GM12878 (cell line): ENCODE data around the gene PRR29. TPM values are rescaled to one million over a fixed set of nuclear protein-coding genes. Genes with fewer than 3 reads are reported as not detected.
A peak's percentile ranks its signal among the peaks of the same experiment; 100 is the strongest.

Source experiments
- ASH2L ChIP-seq: fragments of 300-600, 200-600 bp; sonication (generic); IDR thresholded peaks from 2 replicates; pipeline ENCODE4 v1.6.1; 2017; ENCODE audit warnings: low read depth, mild to moderate bottlenecking, borderline replicate concordance
- BHLHE40 ChIP-seq, 2 experiments: fragments of 450-650 bp in 1 of 2; IDR thresholded peaks; 2 replicates each; pipeline ENCODE4 v1.6.1; 2011 to 2017; ENCODE audit warnings: low read depth in 2 of 2, borderline replicate concordance in 1 of 2, improper control_type of control experiment in 1 of 2, low read length in 1 of 2, mild to moderate bottlenecking in 1 of 2
- CEBPB ChIP-seq, 2 experiments: fragments of 150-350 bp in 1 of 2; IDR thresholded peaks; 2 replicates each; pipeline ENCODE4 v1.6.1; 2012 to 2014; ENCODE audit warnings: low read depth in 2 of 2, low read length in 2 of 2, borderline replicate concordance in 1 of 2, inconsistent platforms in 1 of 2
- CHD4 ChIP-seq: fragments of 200-600 bp; sonication (generic); IDR thresholded peaks from 2 replicates; pipeline ENCODE4 v1.6.1; 2016; ENCODE audit warnings: mild to moderate bottlenecking
- CREB1 ChIP-seq: IDR thresholded peaks from 2 replicates; pipeline ENCODE4 v1.6.1; 2012; ENCODE audit warnings: low read depth, mild to moderate bottlenecking, inconsistent platforms
- E2F8 ChIP-seq: fragments of 450-650 bp; IDR thresholded peaks from 2 replicates; pipeline ENCODE4 v1.6.1; 2018; ENCODE audit warnings: mild to moderate bottlenecking, low read depth, moderate library complexity; ENCODE audit not compliant: partially characterized antibody
- EZH2 ChIP-seq: IDR thresholded peaks from 2 replicates; pipeline ENCODE4 v1.6.1; 2012; ENCODE audit warnings: low read depth, mild to moderate bottlenecking, control low read depth, inconsistent platforms, low read length, borderline replicate concordance; ENCODE audit not compliant: control insufficient read depth
- HDAC6 ChIP-seq: fragments of 200-600 bp; sonication (generic); IDR thresholded peaks from one replicate; pipeline ENCODE4 v1.8.0; 2017; ENCODE audit warnings: antibody characterized with exemption; ENCODE audit not compliant: unreplicated experiment
- IKZF2 ChIP-seq, 2 experiments: fragments of 450-650 bp; IDR thresholded peaks; 2 replicates each; pipeline ENCODE4 v1.6.1; 2017; ENCODE audit warnings: mild to moderate bottlenecking in 2 of 2, moderate library complexity in 2 of 2
- MEF2B ChIP-seq: fragments of 450-650 bp; IDR thresholded peaks from 2 replicates; pipeline ENCODE4 v1.6.1; 2018; ENCODE audit warnings: mild to moderate bottlenecking, moderate library complexity; ENCODE audit not compliant: partially characterized antibody, poor library complexity, severe bottlenecking
- MTA2 ChIP-seq: fragments of 450-650 bp; IDR thresholded peaks from 2 replicates; pipeline ENCODE4 v1.6.1; 2016; ENCODE audit warnings: low read depth, mild to moderate bottlenecking, moderate library complexity
- NBN ChIP-seq: fragments of 450-650 bp; IDR thresholded peaks from 2 replicates; pipeline ENCODE4 v1.6.1; 2016
- NFYB ChIP-seq: IDR thresholded peaks from 2 replicates; pipeline ENCODE4 v1.6.1; 2011; ENCODE audit warnings: low read depth, mild to moderate bottlenecking, low read length, improper control_type of control experiment, moderate library complexity; ENCODE audit not compliant: insufficient read depth
- RFX5 ChIP-seq: IDR thresholded peaks from 2 replicates; pipeline ENCODE4 v1.6.1; 2011; ENCODE audit warnings: low read depth, low read length, improper control_type of control experiment
- SMAD1 ChIP-seq: fragments of 450-650 bp; IDR thresholded peaks from 2 replicates; pipeline ENCODE4 v1.6.1; 2018; ENCODE audit warnings: mild to moderate bottlenecking, low read depth; ENCODE audit not compliant: partially characterized antibody
- SRF ChIP-seq, 2 experiments: IDR thresholded peaks; 2 replicates each; pipeline ENCODE4 v1.6.1; 2011; ENCODE audit warnings: low read depth in 2 of 2, low read length in 2 of 2, mild to moderate bottlenecking in 1 of 2, moderate library complexity in 1 of 2
- TCF7 ChIP-seq: IDR thresholded peaks from 2 replicates; pipeline ENCODE4 v1.6.1; 2014; ENCODE audit warnings: antibody characterized with exemption, borderline replicate concordance
- USF1 ChIP-seq: IDR thresholded peaks from 2 replicates; pipeline ENCODE4 v1.6.1; 2011; ENCODE audit warnings: borderline replicate concordance, low read depth, mild to moderate bottlenecking, moderate library complexity, mixed read lengths, low read length; ENCODE audit not compliant: insufficient read depth; ENCODE audit errors: extremely low read length
- YY1 ChIP-seq: IDR thresholded peaks from 2 replicates; pipeline ENCODE4 v1.6.1; 2011; ENCODE audit warnings: low read depth, mild to moderate bottlenecking, low read length
- ZBTB4 ChIP-seq: fragments of 450-650 bp; formaldehyde crosslinking; IDR thresholded peaks from 2 replicates; pipeline ENCODE4 v1.4.0; 2022; ENCODE audit warnings: mild to moderate bottlenecking, moderate library complexity
- polyA plus RNA-seq, 11 experiments: library from polyadenylated mRNA; depleted of rRNA in 4 of 11; unstranded in 6 of 11; stranded (reverse) in 5 of 11; fragments of >200 nt; fragmentation: Nextera tagmentation in 4 of 11; fragmentation: Illumina TruSeq in 1 of 11; extraction: Ambion mirVana in 4 of 11; extraction: Trizol in 1 of 11; gene quantifications; 1 replicate in 1 of 11; 2 replicates in 10 of 11; pipeline versions ENCODE4 v1.2.1 to v1.2.3, GENCODE V29; 2011 to 2016; ENCODE audit warnings: inconsistent platforms in 2 of 11, missing spikeins in 2 of 11, low read depth in 1 of 11
- total RNA-seq, 4 experiments: library from RNA; depleted of rRNA in 3 of 4; stranded (reverse); fragments of >200 nt in 3 of 4; fragmentation: Illumina TruSeq in 1 of 4; extraction: Trizol in 1 of 4; gene quantifications; 2 replicates each; pipeline versions ENCODE4 v1.2.1 to v1.2.3, GENCODE V29; 2013 to 2021
- TF ChIP-seq, protein P1 (sequence below): fragments of 450-650 bp; IDR thresholded peaks from 2 replicates; pipeline ENCODE4 v1.6.1; 2016; ENCODE audit warnings: mild to moderate bottlenecking

Gene PRR29
- total and polyA plus RNA-seq, 10 of the 15 experiments (the other 5 are each of a cell fraction or from before 2014, with no cell fraction given): 0.01 to 2.4 (median 0.18) TPM; not detected in 3

GRCh38 chr17:63954402-63955063 lies 43.6 kb upstream of the PRR29 start (continued):
- TF ChIP-seq ZBTB4 (CRISPR knock-in tag): no peak
- TF ChIP-seq BHLHE40 (IDR thresholded peaks at IDR 0.05; ENCODE audit: borderline replicate concordance in 1 of 2, low read depth in 2 of 2, low read length in 1 of 2): peak; percentile 18 to 31; a peak in 2 of 4 replicates
- TF ChIP-seq CHD4: no peak
- peak; percentile 40; the same call in 1 of the 2 replicates for TF ChIP-seq MTA2
- TF ChIP-seq CEBPB (IDR thresholded peaks at IDR 0.05; ENCODE audit: borderline replicate concordance in 1 of 2, low read depth in 2 of 2, low read length in 2 of 2): no peak
- peak in 1 of 2 experiments; percentile 40; a peak in 2 of 4 replicates for TF ChIP-seq IKZF2 (IDR thresholded peaks at IDR 0.05)
- no peak for TF ChIP-seq ASH2L
- TF ChIP-seq YY1: no peak
- 0 out of 2 replicates have a peak, but pooled peaks have one; percentile 61 for TF ChIP-seq NBN
- peak; percentile 90 for TF ChIP-seq MEF2B
- TF ChIP-seq SRF (IDR thresholded peaks at IDR 0.05; ENCODE audit: low read depth in 2 of 2, low read length in 2 of 2): no peak
- no peak for TF ChIP-seq NFYB
- no peak for TF ChIP-seq EZH2
- no peak for TF ChIP-seq TCF7
- TF ChIP-seq SMAD1: no peak
- TF ChIP-seq USF1: no peak
- no peak for TF ChIP-seq HDAC6
- no peak for TF ChIP-seq E2F8
- no peak for TF ChIP-seq RFX5
- TF ChIP-seq, protein P1, sequence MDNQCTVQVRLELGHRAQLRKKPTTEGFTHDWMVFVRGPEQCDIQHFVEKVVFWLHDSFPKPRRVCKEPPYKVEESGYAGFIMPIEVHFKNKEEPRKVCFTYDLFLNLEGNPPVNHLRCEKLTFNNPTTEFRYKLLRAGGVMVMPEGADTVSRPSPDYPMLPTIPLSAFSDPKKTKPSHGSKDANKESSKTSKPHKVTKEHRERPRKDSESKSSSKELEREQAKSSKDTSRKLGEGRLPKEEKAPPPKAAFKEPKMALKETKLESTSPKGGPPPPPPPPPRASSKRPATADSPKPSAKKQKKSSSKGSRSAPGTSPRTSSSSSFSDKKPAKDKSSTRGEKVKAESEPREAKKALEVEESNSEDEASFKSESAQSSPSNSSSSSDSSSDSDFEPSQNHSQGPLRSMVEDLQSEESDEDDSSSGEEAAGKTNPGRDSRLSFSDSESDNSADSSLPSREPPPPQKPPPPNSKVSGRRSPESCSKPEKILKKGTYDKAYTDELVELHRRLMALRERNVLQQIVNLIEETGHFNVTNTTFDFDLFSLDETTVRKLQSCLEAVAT: 0 out of 2 replicates have a peak, but pooled peaks have one; percentile 31
- TF ChIP-seq CREB1: no peak
